Left ventricle myocardium inferior (tissue), 1 donor: Measurements from ENCODE around the gene STK4. TPM values are rescaled to one million over a fixed set of nuclear protein-coding genes. Genes with fewer than 3 reads are reported as not detected.

ENCODE experiments used
- DNase-seq: peaks from one replicate; pipeline ENCODE4 v3.0.0-alpha.2; 2020
- H3K27ac ChIP-seq: fragments of 200-600 bp; replicated peaks from 2 replicates; pipeline ENCODE4 v1.8.0; 2021
- H3K27me3 ChIP-seq: fragments of 200-600 bp; 2 replicates; pipeline ENCODE4 v1.8.0; 2021; ENCODE audit warnings: low read depth
- H3K36me3 ChIP-seq: fragments of 200-600 bp; 2 replicates; pipeline ENCODE4 v1.8.0; 2021
- H3K4me1 ChIP-seq: fragments of 200-600 bp; 2 replicates; pipeline ENCODE4 v1.8.0; 2021
- H3K4me3 ChIP-seq: fragments of 200-600 bp; 2 replicates; pipeline ENCODE4 v1.8.0; 2021; ENCODE audit warnings: mild to moderate bottlenecking, moderate library complexity
- H3K9me3 ChIP-seq: fragments of 200-600 bp; replicated peaks from 2 replicates; pipeline ENCODE4 v1.8.0; 2021
- CTCF ChIP-seq: fragments of 200-600 bp; IDR thresholded peaks from 2 replicates; pipeline ENCODE4 v1.8.0; 2021; ENCODE audit warnings: antibody characterized with exemption, mild to moderate bottlenecking, borderline replicate concordance
- intact Hi-C: fragments of 100-400 bp; cut with micrococcal nuclease; formaldehyde crosslinking; loops from one replicate; pipeline ENCODE4 v1.11.0; 2022
- total RNA-seq: library from RNA; stranded (reverse); fragmentation: NEBNext Ultra II Directional; extraction: Animal tissue kit (Norgen Biotek cat#: 25700); gene quantifications from one replicate; pipeline ENCODE4 v1.2.1, GENCODE V29; 2021
- donor health status: DM: no; HTN: yes; CAD: no; lungs with severe emphysema.

Gene STK4
- total RNA-seq, 1 donor from 2014 or later, result 9.8 TPM

GRCh38 chr20:45036044-45036755 is 69.9 kb downstream of the STK4 start:
- H3K36me3 ChIP-seq, result peaks cover 13% of the 10 kb centered on the region
- no peak for TF ChIP-seq CTCF
- H3K27ac ChIP-seq, result no peak overlapping the region
- H3K9me3 ChIP-seq, result peaks cover 6% of the 10 kb centered on the region
- no peak overlapping the region for H3K4me3 ChIP-seq
- no peak for DNase-seq
- no peaks in the 10 kb centered on the region for H3K27me3 ChIP-seq
- intact Hi-C loops, result no loop called here
- peaks cover 26% of the 10 kb centered on the region for H3K4me1 ChIP-seq

- intact Hi-C loops, result no loop called here
- no peak for DNase-seq
- H3K27ac ChIP-seq, result no peak overlapping the region
- H3K27me3 ChIP-seq, result no peaks in the 10 kb centered on the region
- no peak overlapping the region for H3K4me3 ChIP-seq
- peaks cover 6% of the 10 kb centered on the region for H3K9me3 ChIP-seq
- peaks cover 27% of the 10 kb centered on the region for H3K4me1 ChIP-seq
- no peak for TF ChIP-seq CTCF
- H3K36me3 ChIP-seq, result peaks cover 12% of the 10 kb centered on the region
Measured at GRCh38 chr20:45037050-45037449, 70.7 kb downstream of the STK4 start.

GRCh38 chr20:45037635-45038034 is 71.3 kb downstream of the STK4 start:
- H3K4me3 ChIP-seq, result no peak overlapping the region
- intact Hi-C loops, result no loop called here
- H3K36me3 ChIP-seq, result peaks cover 6% of the 10 kb centered on the region
- DNase-seq, result no peak
- H3K27me3 ChIP-seq, result no peaks in the 10 kb centered on the region
- peaks cover 6% of the 10 kb centered on the region for H3K9me3 ChIP-seq
- peaks cover 27% of the 10 kb centered on the region for H3K4me1 ChIP-seq
- TF ChIP-seq CTCF, result no peak
- H3K27ac ChIP-seq, result no peak overlapping the region

GRCh38 chr20:45038745-45039474 is 72.6 kb downstream of the STK4 start:
- intact Hi-C loops, result no loop called here
- H3K36me3 ChIP-seq, result peaks cover 6% of the 10 kb centered on the region
- no peak for DNase-seq
- no peak for TF ChIP-seq CTCF
- H3K9me3 ChIP-seq, result peaks cover 6% of the 10 kb centered on the region
- H3K27ac ChIP-seq, result no peak overlapping the region
- peaks cover 29% of the 10 kb centered on the region for H3K4me1 ChIP-seq
- no peak overlapping the region for H3K4me3 ChIP-seq
- no peaks in the 10 kb centered on the region for H3K27me3 ChIP-seq

- no peak for TF ChIP-seq CTCF
- peaks cover 35% of the 10 kb centered on the region for H3K4me1 ChIP-seq
- H3K27ac ChIP-seq, result no peak overlapping the region
Measured at GRCh38 chr20:45039475-45039820, 73.1 kb downstream of the STK4 start.

More at GRCh38 chr20:45039475-45039820, 73.1 kb downstream of the STK4 start:
- H3K27me3 ChIP-seq, result no peaks in the 10 kb centered on the region
- H3K9me3 ChIP-seq, result peaks cover 6% of the 10 kb centered on the region
- H3K36me3 ChIP-seq, result peaks cover 6% of the 10 kb centered on the region
- DNase-seq, result no peak
- intact Hi-C loops, result no loop called here
- no peak overlapping the region for H3K4me3 ChIP-seq
